Measurements from ENCODE around the gene FYN.
"Not testable (repeated sequence)": the region's sequence is repeated elsewhere in the genome, so short reads cannot be mapped to it uniquely, and the experiment has no call there.

Gene FYN

DNA sequence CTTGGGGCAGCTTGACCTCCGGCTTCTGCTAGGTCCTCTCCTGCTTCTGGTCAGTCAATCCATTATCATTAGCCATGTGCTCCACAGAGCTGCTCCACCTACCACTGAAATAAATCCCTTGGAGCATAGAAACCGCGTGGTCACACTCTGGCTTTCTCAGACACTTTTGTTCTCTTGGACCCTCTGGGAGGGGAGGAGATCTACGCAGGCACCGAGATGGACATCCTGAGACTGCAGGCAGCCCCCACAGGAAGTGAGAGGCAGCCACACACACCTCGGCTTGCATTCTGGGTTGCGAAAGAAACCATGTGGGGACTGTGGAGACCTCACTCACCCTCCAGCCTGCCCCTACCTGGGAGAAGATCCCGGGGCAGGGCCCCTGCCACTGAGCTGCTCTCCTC, 79.5 kb downstream of the FYN start:
- Mint-ChIP-seq H3K4me1 (ENCODE audit: low read depth) (peaks cover 80% of the 10 kb centered on the region), H3K4me3 (peak overlapping the region; percentile 80)

DNA sequence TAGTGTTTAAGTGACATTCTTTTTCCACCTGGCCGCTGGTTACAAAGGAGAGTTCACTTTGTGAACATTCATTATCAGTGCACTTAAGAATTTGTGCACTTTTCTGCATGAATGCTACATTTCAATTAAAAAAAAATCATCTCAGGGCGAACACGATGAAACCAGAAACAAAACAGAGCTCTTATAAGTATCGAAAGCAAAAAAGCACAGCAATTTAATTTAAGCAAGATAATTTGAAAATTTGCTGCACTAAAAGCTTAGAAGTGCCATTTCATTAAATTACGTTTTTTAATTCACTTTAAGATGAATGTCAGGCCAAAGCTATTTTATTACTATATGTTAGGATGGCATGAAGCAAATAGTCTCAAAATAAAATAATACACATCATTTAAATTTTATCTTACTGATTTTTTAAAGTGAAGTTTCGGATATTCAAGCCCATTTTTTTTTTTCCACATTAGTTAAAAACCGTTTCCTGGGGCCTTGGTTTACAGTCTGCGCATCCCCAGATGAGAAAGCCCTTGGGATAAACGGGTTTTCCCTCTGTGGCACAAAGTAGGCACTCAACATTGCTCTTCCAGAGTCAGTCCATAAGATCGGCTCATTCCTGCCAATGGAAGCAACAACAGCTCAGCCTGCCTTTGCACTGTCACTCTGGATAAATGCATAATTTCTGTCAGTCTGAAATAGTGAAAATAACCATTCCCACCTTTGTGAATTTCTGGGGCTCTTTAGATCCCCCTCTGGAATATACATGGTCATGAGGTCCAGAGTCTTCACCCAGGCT, 80.1 kb downstream of the FYN start:
- peaks cover 74% of the 10 kb centered on the region for H3K4me1 Mint-ChIP-seq (ENCODE audit: low read depth)
- H3K27ac Mint-ChIP-seq: peak overlapping the region; percentile 96
- H3K9me3 Mint-ChIP-seq (ENCODE audit: low read depth): no peaks in the 10 kb centered on the region
- H3K36me3 Mint-ChIP-seq: peaks cover 33% of the 10 kb centered on the region
- no peaks in the 10 kb centered on the region for H3K27me3 Mint-ChIP-seq
- peak overlapping the region; percentile 80 for H3K4me3 Mint-ChIP-seq

More for the DNA sequence above, 79.5 kb downstream of the FYN start:
- Mint-ChIP-seq H3K27me3 (no peaks in the 10 kb centered on the region), H3K27ac (peak overlapping the region; percentile 96), H3K9me3 (ENCODE audit: low read depth) (no peaks in the 10 kb centered on the region), H3K36me3 (peaks cover 33% of the 10 kb centered on the region)

DNA sequence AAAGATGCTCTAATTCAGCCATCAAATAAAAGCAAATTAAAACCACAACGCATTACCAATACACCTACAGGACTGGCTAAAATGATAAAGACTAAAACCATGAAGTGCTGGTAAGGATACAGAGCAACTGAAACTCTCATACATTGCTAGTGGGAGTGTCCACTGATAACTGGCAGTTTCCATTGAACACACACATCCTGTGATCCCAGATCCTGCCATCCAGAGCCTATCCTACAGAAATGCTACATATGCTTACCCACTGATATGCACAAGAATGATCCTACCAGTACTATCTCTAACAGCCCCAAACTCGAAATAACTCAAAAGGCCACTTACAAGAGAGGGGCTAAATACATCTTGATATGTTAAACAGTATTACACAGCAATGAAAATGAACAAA, 81.0 kb downstream of the FYN start:
- Mint-ChIP-seq H3K4me3 (peak overlapping the region; percentile 46), H3K9me3 (ENCODE audit: low read depth) (no peaks in the 10 kb centered on the region), H3K36me3 (peaks cover 34% of the 10 kb centered on the region), H3K27me3 (no peaks in the 10 kb centered on the region), H3K27ac (peak overlapping the region; percentile 96), H3K4me1 (ENCODE audit: low read depth) (peaks cover 71% of the 10 kb centered on the region)

DNA sequence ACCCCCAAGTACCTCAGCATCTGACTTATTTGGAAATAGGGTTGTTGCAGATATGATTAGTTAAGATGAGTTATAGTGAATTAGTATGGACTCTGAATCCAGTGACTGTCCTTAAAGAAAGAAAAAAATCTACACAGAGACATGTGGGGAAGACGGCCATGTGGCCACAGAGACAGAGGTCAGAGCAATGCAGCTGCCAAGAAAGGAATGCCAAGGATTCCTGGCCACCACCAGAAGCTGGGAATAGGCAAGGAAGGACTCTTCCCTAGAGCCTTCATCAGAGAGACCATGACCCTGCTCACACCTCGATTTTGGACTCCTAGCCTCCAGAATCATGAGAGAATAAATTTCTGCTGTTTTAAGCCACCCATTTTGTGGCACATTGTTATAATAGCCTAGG, 81.8 kb downstream of the FYN start:
- peaks cover 67% of the 10 kb centered on the region for H3K4me1 Mint-ChIP-seq (ENCODE audit: low read depth)
- H3K36me3 Mint-ChIP-seq: peaks cover 33% of the 10 kb centered on the region
- H3K4me3 Mint-ChIP-seq: peak overlapping the region; percentile 58
- H3K9me3 Mint-ChIP-seq (ENCODE audit: low read depth): no peaks in the 10 kb centered on the region
- peak overlapping the region; percentile 96 for H3K27ac Mint-ChIP-seq
- no peaks in the 10 kb centered on the region for H3K27me3 Mint-ChIP-seq

DNA sequence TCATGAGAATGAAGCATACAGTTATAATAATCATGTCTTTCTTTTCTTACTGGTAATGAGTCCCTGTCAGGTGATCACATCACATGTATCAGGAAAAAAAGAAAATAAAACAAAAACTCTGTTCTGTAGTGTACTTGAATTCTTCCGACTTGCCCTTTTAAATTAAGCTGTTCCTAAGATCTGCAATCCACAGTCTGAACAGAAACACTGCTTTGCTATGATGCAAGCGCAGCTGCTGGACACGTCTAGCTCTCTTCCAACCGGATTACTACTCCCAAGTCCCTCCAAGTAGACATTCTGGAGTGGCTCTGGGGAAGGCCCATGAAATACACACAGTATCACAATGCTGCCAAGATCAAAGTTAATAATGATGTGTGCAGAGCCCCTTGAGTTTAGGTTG, 83.7 kb downstream of the FYN start:
- H3K9me3 Mint-ChIP-seq (ENCODE audit: low read depth): peaks cover 3% of the 10 kb centered on the region
- H3K4me3 Mint-ChIP-seq: no peak overlapping the region
- H3K27me3 Mint-ChIP-seq: no peaks in the 10 kb centered on the region
- H3K4me1 Mint-ChIP-seq (ENCODE audit: low read depth): peaks cover 63% of the 10 kb centered on the region
- peaks cover 25% of the 10 kb centered on the region for H3K36me3 Mint-ChIP-seq
- H3K27ac Mint-ChIP-seq: no peak overlapping the region

DNA sequence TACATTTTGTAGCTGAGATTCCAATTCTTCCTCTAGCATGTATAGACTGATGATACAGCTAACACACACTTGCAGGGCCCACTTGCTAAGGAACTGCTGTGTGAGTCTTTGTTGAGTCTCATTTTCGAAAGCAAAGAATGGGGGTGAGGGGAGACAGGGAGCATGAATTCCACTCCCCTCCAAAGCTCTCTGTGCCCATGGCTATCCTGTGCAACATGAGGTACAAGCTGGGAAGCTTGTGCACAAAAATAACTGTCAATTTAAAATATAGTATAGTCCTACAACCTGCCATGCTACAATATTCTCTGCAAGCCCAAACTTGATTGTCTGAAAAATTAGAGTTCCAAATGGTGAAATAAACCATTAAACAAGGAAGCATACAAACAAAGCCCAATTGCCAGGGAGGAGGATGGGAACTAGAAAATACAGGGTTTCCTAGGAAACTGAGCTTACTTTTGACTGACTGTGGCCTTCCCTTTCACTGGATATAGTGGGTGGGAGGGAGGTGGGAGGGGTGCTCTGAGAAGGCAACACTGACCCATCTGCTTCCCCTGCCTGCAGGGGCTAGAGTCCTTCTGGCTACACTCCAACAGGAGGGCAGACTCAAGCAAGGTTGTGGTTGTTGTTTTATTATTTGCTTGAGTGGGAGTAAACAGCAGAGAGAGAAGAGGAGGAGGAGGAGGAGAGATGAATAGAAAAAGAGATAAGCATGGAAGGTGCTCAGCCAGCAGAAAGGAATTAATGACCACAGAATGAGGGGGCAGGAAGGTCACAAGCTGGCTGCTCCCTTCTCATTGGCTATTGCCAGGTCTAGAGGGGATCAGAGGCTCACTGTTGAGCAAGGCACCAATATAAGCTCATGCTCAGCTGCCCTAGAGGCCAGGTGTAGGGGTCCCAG, 84.6 kb downstream of the FYN start:
- Mint-ChIP-seq H3K27me3 (no peaks in the 10 kb centered on the region), H3K9me3 (ENCODE audit: low read depth) (peaks cover 3% of the 10 kb centered on the region), H3K36me3 (peaks cover 27% of the 10 kb centered on the region), H3K27ac (no peak overlapping the region), H3K4me1 (ENCODE audit: low read depth) (peaks cover 63% of the 10 kb centered on the region), H3K4me3 (no peak overlapping the region)

DNA sequence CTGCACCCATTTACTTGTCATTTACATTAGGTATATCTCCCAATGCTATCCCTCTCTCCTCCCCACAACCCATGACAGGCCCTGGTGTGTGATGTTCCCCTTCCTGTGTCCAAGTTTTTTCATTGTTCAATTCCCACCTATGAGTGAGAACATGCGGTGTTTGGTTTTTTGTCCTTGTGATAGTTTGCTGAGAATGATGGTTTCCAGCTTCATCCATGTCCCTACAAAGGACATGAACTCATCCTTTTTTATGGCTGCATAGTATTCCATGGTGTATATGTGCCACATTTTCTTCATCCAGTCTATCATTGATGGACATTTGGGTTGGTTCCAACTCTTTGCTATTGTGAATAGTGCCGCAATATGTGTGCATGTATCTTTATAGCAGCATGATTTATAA, 87.1 kb downstream of the FYN start:
- H3K4me3 Mint-ChIP-seq; H3K27ac Mint-ChIP-seq; H3K27me3 Mint-ChIP-seq; H3K9me3 Mint-ChIP-seq (ENCODE audit: low read depth): not testable (repeated sequence)
- H3K36me3 Mint-ChIP-seq: peaks cover 33% of the 10 kb centered on the region
- peaks cover 62% of the 10 kb centered on the region for H3K4me1 Mint-ChIP-seq (ENCODE audit: low read depth)

DNA sequence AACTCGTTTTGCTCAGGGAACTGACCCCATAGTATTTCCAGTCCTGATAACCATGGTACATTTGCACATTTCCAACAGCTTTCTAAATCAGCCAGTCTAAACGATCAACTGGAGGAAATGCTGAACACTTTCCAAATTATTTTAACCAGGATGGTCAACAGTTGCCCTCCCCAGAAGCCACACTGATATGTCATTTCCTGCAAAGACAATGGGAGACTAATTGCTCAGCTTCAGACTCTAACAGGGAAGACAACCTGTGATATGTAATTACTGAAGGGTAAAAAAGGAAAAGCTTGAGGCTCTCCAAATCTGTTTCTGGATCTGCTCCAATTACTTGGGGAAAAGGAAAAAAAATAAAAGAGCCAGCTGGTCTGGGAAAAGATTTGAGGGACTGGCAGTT, 88.8 kb downstream of the FYN start:
- Mint-ChIP-seq H3K4me3 (no peak overlapping the region), H3K27ac (peak overlapping the region; percentile 92), H3K4me1 (ENCODE audit: low read depth) (peaks cover 70% of the 10 kb centered on the region)

DNA sequence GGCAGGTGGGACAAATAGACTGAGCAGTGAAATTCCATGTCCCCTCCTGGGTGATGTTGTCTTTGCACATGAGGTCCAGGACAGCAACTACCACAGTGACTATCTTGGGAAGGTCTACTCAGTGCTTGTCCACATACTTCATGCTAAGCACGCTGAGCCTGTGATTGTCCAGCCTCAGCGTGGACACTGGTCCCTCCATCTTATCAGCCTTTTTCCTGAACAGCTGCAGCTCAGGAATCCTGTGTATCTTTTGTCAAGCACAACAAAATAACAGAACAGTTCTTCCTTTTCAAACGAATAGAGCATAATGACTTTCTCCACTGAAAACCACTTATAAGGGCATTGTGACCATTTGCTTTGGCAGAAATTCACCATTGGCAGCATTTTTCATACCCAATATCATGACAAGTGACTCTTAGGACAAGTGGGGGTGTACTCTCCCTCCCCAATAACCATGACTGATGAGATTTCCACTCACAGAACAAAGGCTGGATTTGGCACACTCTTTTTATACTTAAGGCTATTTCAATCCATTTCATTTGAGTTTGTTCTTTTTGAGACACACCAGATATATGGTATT, 90.3 kb downstream of the FYN start:
- Mint-ChIP-seq H3K4me1 (ENCODE audit: low read depth) (peaks cover 84% of the 10 kb centered on the region), H3K27ac (peak overlapping the region; percentile 97), H3K27me3 (no peaks in the 10 kb centered on the region), H3K36me3 (peaks cover 42% of the 10 kb centered on the region), H3K9me3 (ENCODE audit: low read depth) (peaks cover 3% of the 10 kb centered on the region), H3K4me3 (peak overlapping the region; percentile 43)

More for the DNA sequence above, 88.8 kb downstream of the FYN start:
- peaks cover 3% of the 10 kb centered on the region for H3K9me3 Mint-ChIP-seq (ENCODE audit: low read depth)
- H3K36me3 Mint-ChIP-seq: peaks cover 38% of the 10 kb centered on the region
- H3K27me3 Mint-ChIP-seq: no peaks in the 10 kb centered on the region

DNA sequence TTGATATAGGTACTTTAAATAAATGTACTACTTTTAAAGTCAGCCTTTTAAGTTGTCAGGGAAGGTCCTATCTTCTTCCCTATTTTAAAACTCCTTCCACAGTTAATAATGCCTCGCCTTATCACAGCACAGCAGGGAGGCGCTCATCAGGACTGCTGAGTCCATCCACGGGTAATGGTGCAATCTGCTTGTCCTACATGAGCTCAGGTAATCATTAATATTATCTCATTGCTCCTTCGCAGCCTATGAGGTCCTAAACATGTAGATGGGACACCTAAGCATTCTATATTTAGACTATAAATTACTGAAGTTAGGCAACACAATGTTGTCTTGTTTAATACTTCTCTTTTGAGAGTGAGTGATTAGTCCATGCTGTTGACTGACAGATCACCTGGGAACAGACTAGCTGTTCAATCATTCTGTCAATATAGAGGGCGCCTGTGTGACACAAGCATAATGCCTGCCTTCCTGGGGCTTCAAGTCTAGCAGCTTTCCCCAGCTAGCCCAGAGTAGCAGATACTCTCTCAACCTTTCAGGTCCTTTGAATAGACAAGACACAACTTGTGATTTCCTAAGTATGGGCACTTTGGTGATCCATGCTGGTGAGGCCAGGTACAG, 91.0 kb downstream of the FYN start:
- Mint-ChIP-seq H3K27me3 (no peaks in the 10 kb centered on the region), H3K9me3 (ENCODE audit: low read depth) (peaks cover 3% of the 10 kb centered on the region), H3K4me3 (no peak overlapping the region), H3K27ac (peak overlapping the region; percentile 97), H3K36me3 (peaks cover 47% of the 10 kb centered on the region), H3K4me1 (ENCODE audit: low read depth) (peaks cover 90% of the 10 kb centered on the region)

DNA sequence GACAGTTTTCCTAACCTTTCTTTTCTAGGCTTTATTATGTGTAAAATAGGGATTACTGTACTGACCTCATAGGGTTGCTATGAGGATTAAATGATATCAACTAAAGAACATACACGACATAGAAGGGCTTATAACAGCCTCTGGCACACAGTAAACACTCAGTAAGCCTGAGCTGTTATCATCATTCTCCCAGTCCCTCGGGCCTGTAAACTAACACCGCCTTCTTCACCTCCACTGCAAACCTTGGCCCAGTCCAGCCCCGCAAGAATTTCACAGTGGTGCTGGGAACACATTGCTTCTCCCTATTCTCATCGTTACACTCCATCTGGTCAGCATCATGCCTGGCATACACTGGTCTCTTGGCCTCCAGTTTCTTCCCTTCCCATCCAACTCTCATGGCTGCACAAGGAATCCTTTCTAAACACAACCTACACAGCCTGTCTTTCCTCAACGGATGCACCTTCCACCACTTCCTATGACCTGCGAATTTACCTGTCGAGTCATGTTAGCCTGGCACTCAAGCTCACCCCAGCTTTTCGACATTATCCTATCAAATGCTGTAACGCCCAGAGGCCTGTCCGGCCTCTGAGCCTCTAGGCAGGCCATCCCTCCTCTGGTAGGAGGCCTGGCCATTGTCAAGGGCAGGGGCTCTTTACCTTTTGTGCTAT, 92.1 kb downstream of the FYN start:
- Mint-ChIP-seq H3K27me3 (no peaks in the 10 kb centered on the region), H3K9me3 (ENCODE audit: low read depth) (peaks cover 3% of the 10 kb centered on the region), H3K4me3 (peak overlapping the region; percentile 65), H3K4me1 (ENCODE audit: low read depth) (peaks cover 94% of the 10 kb centered on the region), H3K27ac (peak overlapping the region; percentile 97), H3K36me3 (peaks cover 46% of the 10 kb centered on the region)

DNA sequence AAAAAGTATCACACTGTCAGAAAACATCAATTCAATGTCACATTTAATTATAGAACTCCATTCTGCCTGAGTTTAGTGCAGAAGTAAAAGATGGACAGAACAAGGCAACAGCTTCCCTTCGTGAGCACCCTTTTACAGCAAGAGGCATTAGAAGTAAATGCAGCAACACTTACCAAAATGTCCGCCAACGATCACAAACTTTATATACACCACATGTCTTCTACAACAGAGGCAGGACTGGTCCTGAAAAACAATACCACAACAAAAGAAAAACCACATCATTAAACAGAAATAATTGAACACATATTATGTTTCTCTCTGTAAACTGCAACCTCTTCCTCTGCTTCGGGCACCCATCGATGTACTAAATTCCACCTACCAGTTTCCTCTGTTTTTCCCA, 92.9 kb downstream of the FYN start:
- peak overlapping the region; percentile 97 for H3K27ac Mint-ChIP-seq
- H3K4me3 Mint-ChIP-seq: no peak overlapping the region
- H3K27me3 Mint-ChIP-seq: no peaks in the 10 kb centered on the region
- H3K36me3 Mint-ChIP-seq: peaks cover 46% of the 10 kb centered on the region
- peaks cover 3% of the 10 kb centered on the region for H3K9me3 Mint-ChIP-seq (ENCODE audit: low read depth)
- H3K4me1 Mint-ChIP-seq (ENCODE audit: low read depth): peaks cover 96% of the 10 kb centered on the region

DNA sequence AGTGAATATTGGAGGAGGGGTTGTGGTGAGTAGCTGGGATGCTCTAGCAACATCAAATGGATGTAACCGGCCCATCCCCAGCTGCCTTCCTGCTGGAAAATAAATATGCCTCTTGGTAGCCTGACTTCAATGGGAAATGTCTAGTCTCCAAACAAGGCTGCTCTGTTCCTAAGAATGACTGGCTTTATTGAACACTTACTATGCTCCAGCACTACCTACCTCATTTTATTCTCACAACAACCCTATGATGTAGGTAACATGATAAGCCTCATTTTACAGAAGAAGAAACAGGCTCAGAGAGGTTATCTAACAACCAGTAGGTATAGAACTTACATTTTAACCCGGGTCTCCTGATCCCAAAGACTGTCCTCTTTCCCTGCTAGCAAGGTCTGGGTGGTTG, 93.6 kb downstream of the FYN start:
- Mint-ChIP-seq H3K36me3 (peaks cover 45% of the 10 kb centered on the region), H3K9me3 (ENCODE audit: low read depth) (no peaks in the 10 kb centered on the region), H3K4me1 (ENCODE audit: low read depth) (peaks cover 95% of the 10 kb centered on the region), H3K4me3 (peak overlapping the region; percentile 17), H3K27me3 (no peaks in the 10 kb centered on the region), H3K27ac (peak overlapping the region; percentile 97)

DNA sequence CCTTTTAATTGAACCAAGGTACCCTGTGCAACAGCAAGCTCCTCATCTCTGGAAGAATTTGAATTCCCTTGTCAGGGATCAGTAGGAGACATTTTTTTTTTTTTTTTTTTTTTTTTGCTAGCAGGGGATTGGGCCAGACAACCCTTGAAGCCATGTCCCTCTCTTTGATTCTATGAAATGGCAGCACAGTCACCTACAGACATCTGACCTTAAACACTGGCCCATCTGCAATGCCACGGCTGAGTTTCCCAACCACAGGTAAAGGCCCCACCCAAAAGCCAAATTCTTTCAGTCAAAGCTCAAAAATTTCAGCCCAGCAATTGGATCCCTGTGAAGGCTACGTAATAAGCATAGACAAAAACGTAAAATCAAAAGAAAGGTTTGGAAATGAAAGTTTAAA, 94.2 kb downstream of the FYN start:
- no peaks in the 10 kb centered on the region for H3K9me3 Mint-ChIP-seq (ENCODE audit: low read depth)
- peaks cover 45% of the 10 kb centered on the region for H3K36me3 Mint-ChIP-seq
- peak overlapping the region; percentile 17 for H3K4me3 Mint-ChIP-seq
- peak overlapping the region; percentile 97 for H3K27ac Mint-ChIP-seq
- H3K27me3 Mint-ChIP-seq: no peaks in the 10 kb centered on the region
- peaks cover 95% of the 10 kb centered on the region for H3K4me1 Mint-ChIP-seq (ENCODE audit: low read depth)
